Measurements from ENCODE around the gene MUC6.

GRCh38 chr11:1085440-1086170, 49.1 kb upstream of the MUC6 start:
- TF ChIP-seq ZNF561 (tag by site-specific recombination; IDR thresholded peaks at IDR 0.05; ENCODE audit: borderline replicate concordance) (no peak), KLF17 (tag by site-specific recombination; IDR thresholded peaks at IDR 0.05) (no peak), CTCF (tag by site-specific recombination; IDR thresholded peaks at IDR 0.05) (no peak), ZNF513 (tag by site-specific recombination; IDR thresholded peaks at IDR 0.05) (no peak), ZFHX2 (tag by site-specific recombination; conservative IDR thresholded peaks at IDR 0.05) (no peak)
